Limb (tissue), 2 donors: ENCODE data around the gene DNAAF5.

ENCODE experiments used
- DNase-seq, 2 donors: peaks; one replicate each; pipeline ENCODE4 v3.0.0-alpha.2; 2016; ENCODE audit errors: extremely low spot score in 2 of 2

DNAAF5 gene

DNA sequence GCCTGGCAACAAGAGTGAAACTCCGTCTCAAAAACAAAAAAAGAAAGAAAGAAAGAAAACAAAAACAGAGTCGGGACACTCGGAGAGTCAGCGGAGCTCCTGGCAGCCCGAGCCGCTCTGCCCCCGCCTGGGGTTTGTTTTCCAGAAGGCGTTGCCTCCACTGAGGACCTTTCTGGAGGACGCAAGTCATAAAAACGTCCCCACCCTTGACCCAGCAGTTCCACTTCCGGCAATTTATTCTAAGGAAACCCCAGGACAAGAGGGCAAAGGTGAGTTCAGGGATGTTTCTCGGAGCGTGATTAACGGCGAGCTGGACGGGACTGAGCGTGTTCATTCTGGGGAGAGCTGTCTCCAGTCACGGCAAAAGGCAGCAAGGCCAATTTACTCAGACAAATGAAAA is 78.8 kb downstream of the DNAAF5 start:
- no peak for DNase-seq

- DNase-seq = peak; percentile 40 to 85
Observed at GRCh38 chr7:815284-816216, 89.1 kb downstream of the DNAAF5 start.

DNA sequence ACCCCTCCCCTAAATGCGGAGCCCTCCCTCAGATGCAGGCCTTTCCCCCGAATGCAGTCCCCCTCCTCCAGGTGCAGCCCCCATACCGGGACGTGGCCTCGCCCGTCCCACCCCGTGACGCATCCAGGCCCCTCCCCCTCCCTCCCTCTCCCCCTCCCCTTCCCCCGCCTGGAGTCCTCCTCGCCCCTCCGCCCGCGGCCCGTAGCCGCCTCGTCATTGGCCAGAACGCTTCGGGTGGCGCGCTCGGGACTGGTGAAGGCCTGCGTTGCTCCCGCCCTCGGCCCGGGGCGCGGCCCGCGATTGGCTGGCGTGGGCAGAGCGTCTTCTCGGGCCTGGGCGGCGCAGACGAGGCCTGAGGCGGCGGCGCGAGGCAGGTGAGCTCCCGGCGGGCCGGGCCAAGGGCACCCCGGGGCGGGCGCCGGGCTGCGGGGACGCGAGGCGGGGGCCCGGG is 89.8 kb downstream of the DNAAF5 start:
- DNase-seq = peak; percentile 99

- peak in 1 of 2 donors; percentile 65 for DNase-seq
Observed at GRCh38 chr7:816751-817671, 90.5 kb downstream of the DNAAF5 start.

GRCh38 chr7:818031-818699 is 91.7 kb downstream of the DNAAF5 start:
- no peak for DNase-seq

GRCh38 chr7:820341-820740 is 93.8 kb downstream of the DNAAF5 start:
- DNase-seq = no peak

GRCh38 chr7:821688-822087 is 95.2 kb downstream of the DNAAF5 start:
- no peak for DNase-seq

GRCh38 chr7:822692-823276 is 96.3 kb downstream of the DNAAF5 start:
- DNase-seq = no peak

GRCh38 chr7:823649-824048 is 97.2 kb downstream of the DNAAF5 start:
- no peak for DNase-seq

DNA sequence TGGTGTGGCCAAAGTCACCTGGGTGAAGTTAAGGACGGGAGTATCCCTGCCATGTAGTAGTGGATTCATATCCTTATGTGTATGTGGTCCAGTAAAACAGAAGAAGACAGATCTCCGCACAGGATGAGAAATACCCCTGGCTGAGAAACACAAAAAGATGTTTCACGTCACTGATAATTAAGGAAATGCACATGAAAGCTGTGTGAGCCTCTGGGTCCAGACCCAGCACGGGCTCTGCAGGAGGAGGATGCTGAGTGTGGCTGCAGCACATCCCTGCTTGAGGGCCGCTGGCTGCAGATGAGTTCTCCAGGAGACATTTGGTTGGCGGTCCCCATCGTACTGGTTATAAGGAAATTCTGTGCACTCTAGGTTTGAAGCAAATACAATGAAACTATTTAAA is 97.6 kb downstream of the DNAAF5 start:
- DNase-seq = no peak

GRCh38 chr7:824664-825063 is 98.2 kb downstream of the DNAAF5 start:
- DNase-seq = no peak

GRCh38 chr7:825386-825785 is 98.9 kb downstream of the DNAAF5 start:
- no peak for DNase-seq

DNA sequence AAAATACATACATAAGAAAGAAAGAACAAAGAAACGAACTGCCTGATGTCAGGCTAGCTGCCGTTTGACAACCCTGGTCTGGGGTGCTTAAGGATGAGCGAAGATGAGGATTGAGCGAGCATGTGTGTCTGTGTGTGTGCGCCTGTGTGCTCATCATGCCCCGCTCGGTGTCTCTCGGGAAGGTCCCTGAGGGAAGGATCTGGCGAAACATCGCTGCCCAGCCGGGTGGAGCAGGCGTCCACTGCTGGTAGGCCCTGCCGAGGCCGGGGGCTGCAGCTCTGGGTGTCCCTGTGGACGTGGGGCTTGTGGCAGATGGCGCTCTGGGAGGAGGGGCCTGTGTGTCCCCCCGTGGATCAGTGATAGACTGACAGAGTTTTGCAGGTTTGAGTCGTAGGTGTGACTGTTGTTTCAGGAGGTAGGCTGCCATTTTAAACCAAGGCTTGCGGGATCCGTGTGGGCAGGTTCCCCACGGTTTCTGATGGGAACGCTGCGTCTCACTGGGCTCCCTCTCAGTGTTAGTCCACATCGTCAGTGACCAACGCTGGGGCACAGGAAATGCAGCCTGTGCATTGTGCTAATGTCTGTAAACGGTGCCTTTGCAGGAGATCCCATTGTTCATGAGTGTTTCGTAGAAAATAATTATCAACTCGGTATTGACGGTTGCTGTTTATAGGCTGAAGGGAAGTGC is 99.9 kb downstream of the DNAAF5 start:
- peak in 1 of 2 donors; percentile 43 for DNase-seq

DNA sequence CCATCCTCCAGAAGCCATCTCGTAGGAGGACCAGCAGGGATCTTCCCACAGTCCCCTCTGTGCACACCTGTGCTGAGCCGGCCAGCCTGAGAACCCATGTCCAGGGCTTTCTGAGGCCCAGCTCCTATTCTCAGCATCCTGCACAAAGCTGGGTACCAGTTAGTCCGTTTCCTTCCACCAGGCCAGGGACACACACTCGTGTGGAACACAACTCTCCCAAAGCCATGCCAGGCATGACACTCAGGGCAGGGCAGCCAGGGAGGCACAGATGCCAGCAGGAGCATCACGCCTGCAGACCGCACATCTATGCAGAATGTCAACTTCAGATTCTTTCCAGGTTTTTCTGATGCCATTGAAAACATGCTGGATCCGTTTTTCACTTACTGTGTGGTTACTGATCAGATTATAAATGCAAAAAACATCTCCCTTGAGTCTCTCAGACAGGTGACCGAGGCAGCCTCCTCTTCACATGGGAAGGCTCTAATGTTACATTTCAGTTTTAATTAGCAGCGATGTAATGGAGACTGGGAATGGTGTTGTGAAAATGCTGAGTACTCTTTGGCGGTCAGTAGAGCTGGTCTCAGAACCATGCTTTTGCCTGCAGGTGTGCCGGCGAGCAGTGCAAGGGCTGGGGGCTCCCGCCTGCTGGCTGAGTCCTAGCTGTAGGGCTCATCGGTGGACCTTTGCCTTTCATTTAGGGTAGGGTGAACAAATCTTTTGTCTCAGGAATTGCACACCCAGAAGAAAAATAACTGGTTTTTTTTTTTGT is 102.5 kb downstream of the DNAAF5 start:
- DNase-seq = no peak

DNA sequence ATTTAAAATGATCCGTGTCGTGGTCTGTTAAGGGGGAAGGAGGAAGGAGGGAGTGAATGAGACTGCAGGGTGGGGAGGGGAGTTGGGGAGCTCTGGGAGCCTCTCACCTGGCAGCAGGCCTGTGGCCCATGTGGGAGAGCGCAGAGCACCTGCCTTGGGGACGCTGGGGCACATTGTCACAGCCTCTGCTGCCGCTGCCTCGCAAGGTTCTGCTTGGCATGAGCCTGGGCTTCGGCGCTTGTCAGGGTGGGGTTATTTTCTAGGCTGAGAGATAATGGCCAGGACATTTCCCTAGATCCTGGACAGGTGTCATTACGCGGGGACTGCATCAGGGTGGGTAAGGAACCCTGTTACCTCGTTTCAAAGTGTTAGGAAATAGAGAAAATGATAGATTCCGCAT is 103.6 kb downstream of the DNAAF5 start:
- no peak for DNase-seq

DNA sequence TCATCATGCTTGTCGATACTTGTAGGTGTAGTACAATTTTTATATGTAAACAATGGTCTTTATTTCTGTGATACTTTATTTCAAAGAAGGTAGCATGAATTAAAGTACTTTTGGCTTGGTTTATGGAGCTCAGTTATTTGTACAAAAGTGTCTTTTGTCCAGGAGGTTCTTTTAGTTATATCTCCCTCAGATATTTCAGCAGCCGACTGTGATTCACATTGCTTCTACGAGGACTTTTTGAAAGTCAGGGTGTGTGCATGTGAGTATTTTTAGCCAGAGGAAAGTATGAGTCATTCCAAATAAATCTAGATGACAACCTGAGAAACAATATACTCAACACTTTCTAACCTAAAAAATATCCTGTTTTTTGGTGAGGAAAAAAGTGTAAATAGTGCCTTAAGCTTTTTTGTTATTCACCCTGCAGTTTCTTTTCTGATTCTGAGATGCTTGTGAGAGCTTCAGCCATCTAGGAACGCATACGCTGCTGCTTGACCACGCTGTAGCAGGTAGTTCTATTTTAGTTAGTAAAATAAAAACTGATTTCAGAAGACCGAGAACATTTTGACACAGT is 105.2 kb downstream of the DNAAF5 start:
- DNase-seq = peak in 1 of 2 donors; percentile 73

DNA sequence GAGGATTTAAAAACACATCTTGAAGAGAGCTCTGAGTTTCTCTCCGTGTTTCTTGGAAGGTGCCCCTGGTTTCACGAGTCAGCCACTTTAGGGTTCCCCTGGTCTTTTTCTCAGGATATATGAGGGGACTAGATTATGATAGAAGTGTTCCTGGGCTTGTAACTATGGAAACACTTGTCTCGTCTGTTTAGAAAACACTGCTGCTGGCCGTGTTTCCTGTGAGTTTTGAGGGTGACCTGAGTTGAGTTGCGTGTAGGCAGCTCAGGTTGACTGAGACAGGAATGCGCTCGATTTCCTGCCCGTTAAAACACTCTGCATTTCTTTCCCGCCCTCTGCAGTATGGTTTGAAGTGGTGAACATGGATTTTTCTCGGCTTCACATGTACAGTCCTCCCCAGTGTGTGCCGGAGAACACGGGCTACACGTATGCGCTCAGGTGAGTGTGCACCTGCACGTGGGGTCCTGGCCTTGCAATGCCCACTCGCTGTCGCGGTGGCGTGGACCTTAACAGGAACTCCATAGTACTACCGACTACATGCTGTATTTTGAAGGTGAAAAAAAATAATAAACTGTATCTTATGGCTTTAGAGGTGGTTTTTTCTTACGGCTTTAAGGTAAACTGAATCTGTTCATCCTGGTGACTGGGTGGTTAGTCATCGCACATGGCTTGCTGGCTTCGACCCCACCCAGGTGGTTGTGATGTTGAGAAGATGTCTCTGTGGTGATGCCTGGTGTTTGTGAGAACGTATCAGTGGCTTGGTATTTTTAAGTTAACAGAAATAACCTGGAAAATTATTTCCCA is 105.9 kb downstream of the DNAAF5 start, which contains the start of gene SUN1:
TSS of gene SUN1 (plus strand) at position 310 of the 801 bp plus-strand sequence. CDS start at position 359, 49 bp downstream.
- peak; percentile 49 to 52 for DNase-seq

DNA sequence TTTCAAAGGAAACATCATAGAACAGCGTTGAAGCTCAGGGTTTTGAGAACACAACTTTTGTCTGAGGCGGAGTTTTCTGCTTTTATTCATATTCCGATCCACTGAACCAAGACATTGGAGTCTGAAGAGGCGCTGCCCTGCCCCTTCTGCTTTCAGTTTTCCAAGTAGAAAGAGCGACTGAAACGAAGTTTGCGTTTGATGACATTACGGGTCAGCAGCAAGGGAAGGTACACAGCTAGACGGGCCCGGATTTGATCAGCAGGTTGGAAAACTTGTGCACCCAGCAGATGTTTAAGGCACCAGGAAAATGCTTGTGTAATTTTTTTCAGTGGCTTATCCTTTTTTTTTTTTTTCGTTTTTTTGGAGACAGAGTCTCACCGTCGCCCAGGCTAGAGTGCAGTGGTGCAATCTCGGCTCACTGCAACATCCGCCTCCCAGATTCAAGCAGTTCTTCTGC is 106.5 kb downstream of the DNAAF5 start:
- no peak for DNase-seq
